Prostate gland (tissue), 2 donors: Measurements from ENCODE around the gene KCNK7.

Experiments used
- CTCF ChIP-seq, 4 experiments: fragments of 200-600 bp in 2 of 4; fragments of 450-650 bp in 2 of 4; sonication (generic) in 2 of 4; IDR thresholded peaks; 1 replicate in 3 of 4; 2 replicates in 1 of 4; pipeline ENCODE4 v1.5.1; 2016 to 2019; ENCODE audit warnings: antibody characterized with exemption in 4 of 4, mild to moderate bottlenecking in 2 of 4, moderate library complexity in 2 of 4
- POLR2A ChIP-seq: fragments of 450-650 bp; IDR thresholded peaks from one replicate; pipeline ENCODE4 v1.6.1; 2016; ENCODE audit warnings: antibody characterized with exemption, mild to moderate bottlenecking
- POLR2AphosphoS5 ChIP-seq: sonication (generic); formaldehyde crosslinking; IDR thresholded peaks from one replicate; pipeline ENCODE4 v1.6.1; 2017; ENCODE audit warnings: antibody characterized with exemption

- TF ChIP-seq POLR2A (no peak), CTCF (IDR thresholded peaks at IDR 0.05) (no peak), POLR2AphosphoS5 (no peak)
These were observed 32.0 kb downstream of the KCNK7 start for GRCh38 chr11:65563601-65564000.
